Keratinocyte (primary cell): ENCODE results near the gene STOM. TPM values are rescaled to one million over a fixed set of nuclear protein-coding genes. Genes with fewer than 3 reads are reported as not detected.

Experiments used
- DNase-seq: peaks from one replicate; pipeline ENCODE4 v3.0.0-alpha.2; 2011; ENCODE audit warnings: low read depth, missing footprints, low spot score
- FAIRE-seq: peaks from 2 replicates; lab custom pipeline; 2011; peaks lifted over from hg19 to GRCh38; lab: Jason Lieb, UNC
- H2AFZ ChIP-seq: 2 replicates; pipeline ENCODE4 v1.6.0; 2012; ENCODE audit warnings: low read length, control low read depth, inconsistent platforms; ENCODE audit not compliant: control insufficient read depth
- H3K27ac ChIP-seq: 2 replicates; pipeline ENCODE4 v1.5.1; 2011; ENCODE audit warnings: low read length; ENCODE audit not compliant: control insufficient read depth, insufficient read depth
- H3K27me3 ChIP-seq: 3 replicates; pipeline ENCODE4 v1.6.0; 2011; ENCODE audit warnings: low read length; ENCODE audit not compliant: control insufficient read depth, insufficient read depth; ENCODE audit errors: extremely low read depth
- H3K36me3 ChIP-seq, 2 experiments: 2 replicates in 1 of 2; 3 replicates in 1 of 2; pipeline ENCODE4 v1.5.1; 2011; ENCODE audit warnings: low read length in 2 of 2, mild to moderate bottlenecking in 1 of 2; ENCODE audit not compliant: control insufficient read depth in 2 of 2, insufficient read depth in 2 of 2; ENCODE audit errors: extremely low read depth in 1 of 2
- H3K4me1 ChIP-seq: 3 replicates; pipeline ENCODE4 v1.5.1; 2011; ENCODE audit warnings: low read length; ENCODE audit not compliant: control insufficient read depth, insufficient read depth; ENCODE audit errors: extremely low read depth
- H3K4me2 ChIP-seq: 3 replicates; pipeline ENCODE4 v1.6.0; 2011; ENCODE audit warnings: low read depth, low read length; ENCODE audit not compliant: control insufficient read depth, insufficient read depth; ENCODE audit errors: extremely low read depth
- H3K4me3 ChIP-seq, 3 experiments: fragments of 200-600 bp in 1 of 3; sonication (generic) in 1 of 3; 2 replicates in 2 of 3; 3 replicates in 1 of 3; pipeline ENCODE4 v1.5.1; 2011 to 2016; ENCODE audit warnings: low read length in 3 of 3, mild to moderate bottlenecking in 3 of 3, control low read depth in 2 of 3, inconsistent platforms in 1 of 3, low read depth in 1 of 3, mixed read lengths in 1 of 3, mixed run types in 1 of 3, moderate library complexity in 1 of 3; ENCODE audit not compliant: control insufficient read depth in 2 of 3, insufficient read depth in 2 of 3; ENCODE audit errors: extremely low read depth in 1 of 3
- H3K79me2 ChIP-seq: 2 replicates; pipeline ENCODE4 v1.6.0; 2012; ENCODE audit warnings: low read length; ENCODE audit not compliant: control insufficient read depth, insufficient read depth
- H3K9ac ChIP-seq: 3 replicates; pipeline ENCODE4 v1.6.0; 2011; ENCODE audit warnings: low read length; ENCODE audit not compliant: control insufficient read depth, insufficient read depth; ENCODE audit errors: extremely low read depth
- H3K9me1 ChIP-seq: 3 replicates; pipeline ENCODE4 v1.6.0; 2011; ENCODE audit warnings: low read length; ENCODE audit not compliant: control insufficient read depth, insufficient read depth; ENCODE audit errors: extremely low read depth
- H3K9me3 ChIP-seq: 2 replicates; pipeline ENCODE4 v1.5.1; 2012; ENCODE audit warnings: low read depth, low read length; ENCODE audit not compliant: control insufficient read depth
- H4K20me1 ChIP-seq: 3 replicates; pipeline ENCODE4 v1.6.0; 2011; ENCODE audit warnings: low read length; ENCODE audit not compliant: control insufficient read depth, insufficient read depth; ENCODE audit errors: extremely low read depth
- EZH2 ChIP-seq: IDR thresholded peaks from one replicate; pipeline ENCODE4 v1.6.1; 2012; ENCODE audit warnings: inconsistent platforms, mild to moderate bottlenecking, low read length, moderate library complexity
- dilution Hi-C: fragments of 300-500 bp; cut with MboI; formaldehyde crosslinking; loops from one replicate; pipeline ENCODE4 v1.7.0; 2020; ENCODE audit warnings: low sequenced_read_pairs; ENCODE audit not compliant: extremely low pct_ligation_motif_present
- polyA plus RNA-seq, 5 experiments: library from polyadenylated mRNA; depleted of rRNA in 3 of 5; stranded (reverse) in 3 of 5; stranded (forward) in 1 of 5; unstranded in 1 of 5; fragments of >200 nt; gene quantifications; 1 replicate in 1 of 5; 2 replicates in 3 of 5; 3 replicates in 1 of 5; pipeline versions ENCODE4 v1.2.1 to v1.2.3, GENCODE V29; 2011 to 2012; ENCODE audit warnings: missing spikeins in 2 of 5, low read depth in 1 of 5, low replicate concordance in 1 of 5
- TF ChIP-seq, protein P1 (sequence below), 3 experiments: IDR thresholded peaks in 1 of 3; conservative IDR thresholded peaks in 1 of 3; optimal IDR thresholded peaks in 1 of 3; 2 replicates in 2 of 3; 3 replicates in 1 of 3; pipeline versions ENCODE3 to v1.5.1; 2011; ENCODE audit warnings: low read length in 3 of 3, mild to moderate bottlenecking in 3 of 3, moderate library complexity in 2 of 3, control low read depth in 1 of 3, inconsistent platforms in 1 of 3; ENCODE audit not compliant: insufficient read depth in 2 of 3; ENCODE audit errors: extremely low read depth in 1 of 3

Gene STOM
- polyA plus RNA-seq, 1 donor (not counting 4 experiments of a cell fraction or from before 2014, with no cell fraction given), result 121 TPM

- no peak for DNase-seq
- Histone ChIP-seq H3K79me2 (no peaks in the 10 kb centered on the region), H3K4me2 (no peak overlapping the region), H3K9ac (no peak overlapping the region), H3K9me3 (no peaks in the 10 kb centered on the region), H3K27me3 (no peaks in the 10 kb centered on the region), H3K36me3 (peaks cover 4 to 15% of the 10 kb centered on the region in 2 experiments), H3K9me1 (no peaks in the 10 kb centered on the region), H3K4me1 (peaks cover 22% of the 10 kb centered on the region), H3K4me3 (no peak overlapping the region), H4K20me1 (no peaks in the 10 kb centered on the region), H2AFZ (no peak overlapping the region), H3K27ac (no peak overlapping the region)
- TF ChIP-seq, protein P1, sequence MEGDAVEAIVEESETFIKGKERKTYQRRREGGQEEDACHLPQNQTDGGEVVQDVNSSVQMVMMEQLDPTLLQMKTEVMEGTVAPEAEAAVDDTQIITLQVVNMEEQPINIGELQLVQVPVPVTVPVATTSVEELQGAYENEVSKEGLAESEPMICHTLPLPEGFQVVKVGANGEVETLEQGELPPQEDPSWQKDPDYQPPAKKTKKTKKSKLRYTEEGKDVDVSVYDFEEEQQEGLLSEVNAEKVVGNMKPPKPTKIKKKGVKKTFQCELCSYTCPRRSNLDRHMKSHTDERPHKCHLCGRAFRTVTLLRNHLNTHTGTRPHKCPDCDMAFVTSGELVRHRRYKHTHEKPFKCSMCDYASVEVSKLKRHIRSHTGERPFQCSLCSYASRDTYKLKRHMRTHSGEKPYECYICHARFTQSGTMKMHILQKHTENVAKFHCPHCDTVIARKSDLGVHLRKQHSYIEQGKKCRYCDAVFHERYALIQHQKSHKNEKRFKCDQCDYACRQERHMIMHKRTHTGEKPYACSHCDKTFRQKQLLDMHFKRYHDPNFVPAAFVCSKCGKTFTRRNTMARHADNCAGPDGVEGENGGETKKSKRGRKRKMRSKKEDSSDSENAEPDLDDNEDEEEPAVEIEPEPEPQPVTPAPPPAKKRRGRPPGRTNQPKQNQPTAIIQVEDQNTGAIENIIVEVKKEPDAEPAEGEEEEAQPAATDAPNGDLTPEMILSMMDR (optimal IDR thresholded peaks at IDR 0.05 in 1 of 3, IDR thresholded peaks at IDR 0.05 in 1 of 3, conservative IDR thresholded peaks at IDR 0.05 in 1 of 3; ENCODE audit: extremely low read depth in 1 of 3, insufficient read depth in 2 of 3, low read length in 3 of 3), result no peak
- TF ChIP-seq EZH2, result no peak
- dilution Hi-C loops, result no loop called here
- peak; percentile 5 for FAIRE-seq
Observed at GRCh38 chr9:121336665-121337064, 33.4 kb downstream of the STOM start.

DNA sequence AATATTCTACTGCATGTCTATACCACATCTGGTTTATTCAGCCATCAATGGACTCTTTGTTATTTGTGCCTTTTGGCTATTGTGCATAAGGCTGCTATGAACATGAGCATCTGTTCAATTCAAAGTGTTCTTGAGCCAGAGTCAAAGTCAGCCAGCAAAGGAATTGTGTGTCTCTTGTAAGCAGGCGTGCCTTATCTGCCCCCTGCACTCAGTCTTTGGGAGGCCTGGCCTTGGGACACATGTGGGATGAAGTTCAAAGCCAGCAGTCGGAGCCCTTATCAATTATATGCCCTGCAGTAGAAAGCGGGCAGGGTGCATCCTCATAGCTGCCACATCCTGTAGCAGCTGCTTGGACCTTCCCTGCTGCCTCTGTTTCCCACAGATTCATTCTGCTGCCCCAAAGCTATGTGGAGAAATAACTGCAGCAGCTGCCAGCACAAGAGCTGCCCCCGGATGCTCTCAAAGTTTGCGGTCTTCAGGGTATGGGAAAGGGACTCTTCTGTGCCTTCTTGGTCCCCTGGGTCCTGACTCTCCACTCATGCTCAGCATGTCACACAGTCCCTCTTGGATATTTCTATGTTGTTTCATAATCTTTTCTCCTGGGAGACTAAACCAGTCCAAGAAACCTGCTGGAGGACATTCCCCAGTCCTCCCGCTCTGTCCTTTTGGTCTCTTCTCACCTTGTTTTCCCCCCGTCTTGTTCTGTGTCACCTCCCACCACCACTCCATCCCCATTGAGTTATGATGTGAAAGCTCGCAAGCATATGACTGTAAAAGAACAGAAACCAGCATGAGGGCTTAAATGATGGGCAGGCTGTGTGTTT is 35.9 kb downstream of the STOM start:
- Histone ChIP-seq H3K4me3 (no peak overlapping the region), H3K36me3 (peaks cover 12 to 25% of the 10 kb centered on the region in 2 experiments), H3K4me2 (peak overlapping the region; percentile 19), H3K27me3 (no peaks in the 10 kb centered on the region), H3K9ac (no peak overlapping the region), H3K9me1 (no peaks in the 10 kb centered on the region), H3K79me2 (no peaks in the 10 kb centered on the region), H3K4me1 (peaks cover 22% of the 10 kb centered on the region), H3K9me3 (no peaks in the 10 kb centered on the region), H2AFZ (no peak overlapping the region), H3K27ac (peak overlapping the region; percentile 42), H4K20me1 (no peaks in the 10 kb centered on the region)
- FAIRE-seq (peak; percentile 5), DNase-seq (no peak)
- dilution Hi-C loops, result no loop called here
- TF ChIP-seq EZH2, result no peak
